22Rv1 (cell line): ENCODE measurements around the gene SULF2.

Experiments used
- CTCF ChIP-seq: fragments of 450-650 bp; IDR thresholded peaks from 2 replicates; pipeline ENCODE4 v1.5.1; 2017; ENCODE audit warnings: mild to moderate bottlenecking
- ZFX ChIP-seq: fragments of 450-650 bp; IDR thresholded peaks from 2 replicates; pipeline ENCODE4 v1.6.1; 2017; ENCODE audit warnings: antibody characterized with exemption, borderline replicate concordance

- TF ChIP-seq CTCF (no peak), ZFX (no peak)
These were observed 176.3 kb downstream of the SULF2 start for GRCh38 chr20:47609001-47609400.
